PC-9 (cell line): Measurements from ENCODE around the gene NELFB. TPM values are rescaled to one million over a fixed set of nuclear protein-coding genes. Genes with fewer than 3 reads are reported as not detected.

Source experiments
- BruUV-seq: library from RNA; stranded (reverse); fragments of 400-500 nt; replicated peaks from 2 replicates; lab custom pipeline; 2021; lab: Mats Ljungman, UMichigan
- CTCF ChIA-PET: fragments of 300-600 bp; sonication (Branson Sonifier 250); formaldehyde crosslinking; loops from one replicate; lab custom pipeline; 2022; ENCODE audit warnings: antibody characterized with exemption; lab: Charles Lee
- POLR2A ChIA-PET: fragments of 300-600 bp; sonication (Branson Sonifier 250); formaldehyde crosslinking; loops from one replicate; lab custom pipeline; 2022; ENCODE audit warnings: antibody characterized with exemption; ENCODE audit not compliant: unreplicated experiment; lab: Charles Lee
- DNase-seq, 2 experiments: peaks; one replicate each; pipeline versions ENCODE4 v3.0.0 to v3.0.0-alpha.2; 2015 to 2022; ENCODE audit warnings: mixed read lengths in 1 of 2
- H2AFZ ChIP-seq: fragments of 200-600 bp; sonication (generic); 2 replicates; pipeline ENCODE4 v1.8.1; 2017; ENCODE audit warnings: antibody characterized with exemption
- H3F3A ChIP-seq: fragments of 200-600 bp; sonication (generic); 2 replicates; pipeline ENCODE4 v1.8.1; 2017; ENCODE audit warnings: antibody characterized with exemption, mild to moderate bottlenecking, low read depth; ENCODE audit not compliant: insufficient read depth
- H3K27ac ChIP-seq: fragments of 200-600 bp; sonication (generic); 2 replicates; pipeline ENCODE4 v1.6.1; 2016; ENCODE audit warnings: mixed run types
- H3K27me3 ChIP-seq: fragments of 200-600 bp; sonication (generic); 2 replicates; pipeline ENCODE4 v1.6.1; 2016; ENCODE audit warnings: low read depth, mixed run types; ENCODE audit not compliant: insufficient read depth
- H3K36me3 ChIP-seq: fragments of 200-600 bp; sonication (generic); 2 replicates; pipeline ENCODE4 v1.6.1; 2016; ENCODE audit warnings: low read depth, mixed run types
- H3K4me1 ChIP-seq: fragments of 200-600 bp; sonication (generic); replicated peaks from 2 replicates; pipeline ENCODE4 v1.6.1; 2016; ENCODE audit warnings: mixed run types; ENCODE audit not compliant: insufficient read depth
- H3K4me2 ChIP-seq: fragments of 200-600 bp; sonication (generic); 2 replicates; pipeline ENCODE4 v1.6.1; 2017; ENCODE audit warnings: mixed run types
- H3K4me3 ChIP-seq: fragments of 200-600 bp; sonication (generic); 2 replicates; pipeline ENCODE4 v1.6.1; 2016; ENCODE audit warnings: mixed run types
- H3K79me2 ChIP-seq: fragments of 200-600 bp; sonication (generic); 2 replicates; pipeline ENCODE4 v1.6.1; 2017; ENCODE audit warnings: low read depth, mixed run types
- H3K9me2 ChIP-seq: fragments of 200-600 bp; sonication (generic); 2 replicates; pipeline ENCODE4 v1.8.1; 2017; ENCODE audit warnings: mild to moderate bottlenecking; ENCODE audit not compliant: insufficient read depth
- H3K9me3 ChIP-seq: fragments of 200-600 bp; sonication (generic); 2 replicates; pipeline ENCODE4 v1.8.1; 2016; ENCODE audit warnings: low read depth; ENCODE audit not compliant: insufficient read depth
- H4K20me1 ChIP-seq: fragments of 200-600 bp; sonication (generic); 2 replicates; pipeline ENCODE4 v1.8.1; 2017; ENCODE audit not compliant: insufficient read depth
- CTCF ChIP-seq: fragments of 200-600 bp; sonication (generic); conservative IDR thresholded peaks from 2 replicates; pipeline ENCODE4 v1.6.1; 2017; ENCODE audit warnings: mixed run types, antibody characterized with exemption, mild to moderate bottlenecking, moderate library complexity
- EZH2 ChIP-seq: fragments of 200-600 bp; sonication (generic); IDR thresholded peaks from 2 replicates; pipeline ENCODE4 v1.8.0; 2017; ENCODE audit warnings: antibody characterized with exemption, low read depth
- intact Hi-C: fragments of 100-400 bp; cut with micrococcal nuclease; formaldehyde crosslinking; loops from one replicate; pipeline ENCODE4 v1.10.0; 2022; ENCODE audit not compliant: unreplicated experiment
- total RNA-seq: library from RNA; stranded (reverse); gene quantifications from 2 replicates; pipeline ENCODE4 v1.2.3, GENCODE V29; 2021

NELFB gene
- total RNA-seq, 1 experiment from 2014 or later = 94.2 TPM

GRCh38 chr9:137311171-137311985 is 56.3 kb downstream of the NELFB start:
- peak; percentile 92 to 99 for DNase-seq
- H2AFZ ChIP-seq = no peak overlapping the region
- H3K4me2 ChIP-seq = peak overlapping the region; percentile 80

GRCh38 chr9:137311986-137312851 is 57.1 kb downstream of the NELFB start:
- Histone ChIP-seq H3K4me3 (peak overlapping the region; percentile 35; the same call in 1 of the 2 replicates), H3K36me3 (no peaks in the 10 kb centered on the region), H2AFZ (no peak overlapping the region), H3K27me3 (no peaks in the 10 kb centered on the region), H3K27ac (peak overlapping the region; percentile 96), H3K4me1 (peaks cover 53% of the 10 kb centered on the region), H3K4me2 (peak overlapping the region; percentile 80), H4K20me1 (no peaks in the 10 kb centered on the region), H3K9me3 (no peaks in the 10 kb centered on the region), H3K9me2 (no peaks in the 10 kb centered on the region), H3F3A (peaks cover 22% of the 10 kb centered on the region; the same call in 1 of the 2 replicates), H3K79me2 (no peaks in the 10 kb centered on the region)
- BruUV-seq = no TSS peak
- intact Hi-C loops = no loop called here
- POLR2A ChIA-PET = interaction anchor here (0.5 to 0.6 kb wide), 2 partner anchors 120 to 131 kb away, joined by 3 to 5 read pairs; no protein-coding TSS in a partner anchor
- no peak for TF ChIP-seq EZH2
- no peak for TF ChIP-seq CTCF
- CTCF ChIA-PET = interaction anchor here (1.8 kb wide), 1 partner anchor 9 kb away, joined by 5 read pairs; no protein-coding TSS in a partner anchor
- DNase-seq = peak; percentile 53 to 56

More at GRCh38 chr9:137311171-137311985, 56.3 kb downstream of the NELFB start:
- no peaks in the 10 kb centered on the region for H3K9me2 ChIP-seq
- POLR2A ChIA-PET = interaction anchor here (0.6 to 1.5 kb wide), 4 partner anchors 9 to 1259 kb away, joined by 3 to 12 read pairs (median 6); partner anchors contain the start of genes NRARP, PNPLA7 and TUBB4B
- peaks cover 48% of the 10 kb centered on the region for H3K4me1 ChIP-seq
- BruUV-seq = TSS peak; percentile 59
- H3K36me3 ChIP-seq = no peaks in the 10 kb centered on the region
- no peak; the same call in 1 of the 2 replicates for TF ChIP-seq CTCF
- no peak for TF ChIP-seq EZH2
- peak overlapping the region; percentile 96 for H3K27ac ChIP-seq
- no peaks in the 10 kb centered on the region for H3K9me3 ChIP-seq
- H3K79me2 ChIP-seq = no peaks in the 10 kb centered on the region
- CTCF ChIA-PET = interaction anchor here (0.6 to 1.8 kb wide), 3 partner anchors 8 to 75 kb away, joined by 4 to 7 read pairs (median 5); partner anchors contain the start of gene NRARP
- H3F3A ChIP-seq = peaks cover 22% of the 10 kb centered on the region; the same call in 1 of the 2 replicates
- H3K27me3 ChIP-seq = no peaks in the 10 kb centered on the region
- intact Hi-C loops = no loop called here
- H4K20me1 ChIP-seq = no peaks in the 10 kb centered on the region
- H3K4me3 ChIP-seq = peak overlapping the region; percentile 35; the same call in 1 of the 2 replicates
